ENCODE results near the gene SCTR.

DNA sequence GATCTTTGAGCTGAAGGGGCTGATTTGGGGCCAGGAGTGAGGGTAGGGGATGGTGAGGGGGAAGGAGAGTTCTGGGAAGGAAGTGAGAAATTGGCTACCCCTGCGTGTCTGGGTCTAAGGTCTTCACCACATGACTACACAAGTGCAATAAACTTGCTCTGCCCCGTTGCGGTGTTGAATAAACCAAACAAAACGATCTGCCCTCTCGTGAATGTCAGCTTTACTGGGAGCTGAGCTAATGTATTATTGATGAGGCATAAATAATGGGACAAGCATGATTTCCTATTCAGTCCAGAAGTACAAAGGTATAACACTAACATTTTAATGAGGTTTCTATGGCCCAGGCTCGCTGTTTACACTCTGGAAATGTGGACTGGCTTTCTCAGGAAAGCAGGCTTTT, 11.9 kb upstream of the SCTR start:
- TF ChIP-seq, protein P1, sequence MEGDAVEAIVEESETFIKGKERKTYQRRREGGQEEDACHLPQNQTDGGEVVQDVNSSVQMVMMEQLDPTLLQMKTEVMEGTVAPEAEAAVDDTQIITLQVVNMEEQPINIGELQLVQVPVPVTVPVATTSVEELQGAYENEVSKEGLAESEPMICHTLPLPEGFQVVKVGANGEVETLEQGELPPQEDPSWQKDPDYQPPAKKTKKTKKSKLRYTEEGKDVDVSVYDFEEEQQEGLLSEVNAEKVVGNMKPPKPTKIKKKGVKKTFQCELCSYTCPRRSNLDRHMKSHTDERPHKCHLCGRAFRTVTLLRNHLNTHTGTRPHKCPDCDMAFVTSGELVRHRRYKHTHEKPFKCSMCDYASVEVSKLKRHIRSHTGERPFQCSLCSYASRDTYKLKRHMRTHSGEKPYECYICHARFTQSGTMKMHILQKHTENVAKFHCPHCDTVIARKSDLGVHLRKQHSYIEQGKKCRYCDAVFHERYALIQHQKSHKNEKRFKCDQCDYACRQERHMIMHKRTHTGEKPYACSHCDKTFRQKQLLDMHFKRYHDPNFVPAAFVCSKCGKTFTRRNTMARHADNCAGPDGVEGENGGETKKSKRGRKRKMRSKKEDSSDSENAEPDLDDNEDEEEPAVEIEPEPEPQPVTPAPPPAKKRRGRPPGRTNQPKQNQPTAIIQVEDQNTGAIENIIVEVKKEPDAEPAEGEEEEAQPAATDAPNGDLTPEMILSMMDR (IDR thresholded peaks at IDR 0.05): no peak
- TF ChIP-seq EZH2 (IDR thresholded peaks at IDR 0.05; ENCODE audit: borderline replicate concordance, insufficient read depth, low read depth, low read length, poor library complexity, severe bottlenecking): no peak
